HFF-Myc (cell line): ENCODE results near the gene NPIPB8.
"Not testable (repeated sequence)": the region's sequence is repeated elsewhere in the genome, so short reads cannot be mapped to it uniquely, and the experiment has no call there.

Experiments
- DNase-seq: peaks from one replicate; pipeline ENCODE4 v3.0.0-alpha.2; 2011; ENCODE audit warnings: low read depth; ENCODE audit errors: extremely low read depth
- H3K4me3 ChIP-seq: replicated peaks from 2 replicates; pipeline ENCODE4 v1.5.1; 2011; ENCODE audit warnings: low read depth, mild to moderate bottlenecking, control low read depth, low read length
- CTCF ChIP-seq: IDR thresholded peaks from 2 replicates; pipeline ENCODE4 v1.5.1; 2012; ENCODE audit warnings: mild to moderate bottlenecking, low read depth, low read length, control low read depth; ENCODE audit errors: missing control alignments

Gene NPIPB8

GRCh38 chr16:28609631-28610594 is 28.0 kb upstream of the NPIPB8 start, which contains the start of gene SULT1A1:
Gene SULT1A1 (minus strand): TSS chr16:28610044. CDS start chr16:28608855, 1,189 bp downstream.
- H3K4me3 ChIP-seq = no peak within 1 kb of the TSS
- DNase-seq = no peak
- TF ChIP-seq CTCF = no peak

- TF ChIP-seq CTCF = no peak
- no peak overlapping the region for H3K4me3 ChIP-seq
- no peak for DNase-seq
These were observed 27.2 kb upstream of the NPIPB8 start for GRCh38 chr16:28610595-28611191.

- not testable (repeated sequence) for H3K4me3 ChIP-seq, DNase-seq
These were observed 25.2 kb upstream of the NPIPB8 start for GRCh38 chr16:28612359-28613280.

GRCh38 chr16:28613912-28614311 is 24.0 kb upstream of the NPIPB8 start:
- DNase-seq, H3K4me3 ChIP-seq: not testable (repeated sequence)

- not testable (repeated sequence) for DNase-seq, H3K4me3 ChIP-seq
These were observed 23.3 kb upstream of the NPIPB8 start for GRCh38 chr16:28614561-28614960.

GRCh38 chr16:28615486-28616223 is 22.2 kb upstream of the NPIPB8 start:
- peak; percentile 53 for TF ChIP-seq CTCF
- H3K4me3 ChIP-seq, DNase-seq: not testable (repeated sequence)

- DNase-seq, H3K4me3 ChIP-seq: not testable (repeated sequence)
These were observed 21.7 kb upstream of the NPIPB8 start for GRCh38 chr16:28616224-28616577.

GRCh38 chr16:28616636-28617035 is 21.2 kb upstream of the NPIPB8 start:
- TF ChIP-seq CTCF = no peak
- DNase-seq = no peak
- H3K4me3 ChIP-seq = no peak overlapping the region
